Adrenal gland (tissue), 5 donors: Measurements from ENCODE around the gene NUDT21.

Source experiments
- CTCF ChIP-seq, 6 experiments: fragments of 450-650 bp in 4 of 6; fragments of 200-600 bp in 2 of 6; sonication (generic) in 1 of 6; IDR thresholded peaks; 1 replicate in 5 of 6; 2 replicates in 1 of 6; pipeline versions ENCODE4 v1.5.1 to v1.8.0; 2016 to 2021; ENCODE audit warnings: antibody characterized with exemption in 6 of 6, mild to moderate bottlenecking in 2 of 6, moderate library complexity in 1 of 6
- POLR2A ChIP-seq, 2 donors: fragments of 450-650 bp; IDR thresholded peaks; one replicate each; pipeline ENCODE4 v1.6.1; 2017; ENCODE audit warnings: antibody characterized with exemption in 2 of 2, mild to moderate bottlenecking in 2 of 2, moderate library complexity in 1 of 2
- donor health status: DM: no; HTN: no; CAD: no.

GRCh38 chr16:56438038-56438437 is 13.1 kb downstream of the NUDT21 start:
- TF ChIP-seq POLR2A (IDR thresholded peaks at IDR 0.05) (no peak), CTCF (IDR thresholded peaks at IDR 0.05) (no peak)
